HEK293 (cell line): ENCODE measurements around the gene PPARD.
A peak's percentile ranks its signal among the peaks of the same experiment; 100 is the strongest.

ENCODE experiments used
- CTCF ChIA-PET: fragments of 350-600 bp; formaldehyde crosslinking; extraction: SDS; loops from one replicate; lab custom pipeline; 2021; ENCODE audit warnings: antibody characterized with exemption; lab: Yijun Ruan, JAX
- POLR2A ChIA-PET: fragments of 300-600 bp; formaldehyde crosslinking; extraction: SDS; loops from one replicate; lab custom pipeline; 2020; ENCODE audit warnings: antibody characterized with exemption, inconsistent platforms; lab: Yijun Ruan, JAX
- H3K27ac ChIP-seq: fragments of 200-500 bp; sonication (Bioruptor generic); 2 replicates; pipeline ENCODE4 v1.5.1; 2014; ENCODE audit warnings: low read depth, low read length, control low read depth, inconsistent platforms; ENCODE audit errors: extremely low read depth
- H3K36me3 ChIP-seq, 2 experiments: fragments of 200-500 bp in 1 of 2; sonication (Bioruptor generic) in 1 of 2; 1 replicate in 1 of 2; 2 replicates in 1 of 2; pipeline ENCODE4 v1.5.1; 2014 to 2017; ENCODE audit warnings: inconsistent platforms in 2 of 2, low read length in 2 of 2; ENCODE audit not compliant: control insufficient read depth in 2 of 2, insufficient read depth in 1 of 2
- H3K4me1 ChIP-seq: fragments of 200-500 bp; sonication (Bioruptor generic); 2 replicates; pipeline ENCODE4 v1.5.1; 2014; ENCODE audit warnings: mild to moderate bottlenecking, low read length, inconsistent platforms; ENCODE audit not compliant: control insufficient read depth, insufficient read depth
- H3K4me3 ChIP-seq: 2 replicates; pipeline ENCODE4 v1.5.1; 2011; ENCODE audit warnings: low read depth, mild to moderate bottlenecking, control low read depth, low read length, moderate library complexity
- H3K9me3 ChIP-seq: fragments of 200-500 bp; sonication (Bioruptor generic); 2 replicates; pipeline ENCODE4 v1.5.1; 2014; ENCODE audit warnings: low read depth, low read length, inconsistent platforms; ENCODE audit not compliant: control insufficient read depth, insufficient read depth
- BCL6B ChIP-seq: fragments of 450-650 bp; formaldehyde crosslinking; IDR thresholded peaks from 2 replicates; pipeline ENCODE4 v1.5.1; 2017; ENCODE audit warnings: missing biosample characterization, missing genetic modification characterization
- MEIS1 ChIP-seq: sonication (generic); formaldehyde crosslinking; IDR thresholded peaks from 2 replicates; pipeline ENCODE4 v1.8.1; 2022; ENCODE audit warnings: missing genetic modification reagents, mild to moderate bottlenecking, borderline replicate concordance
- OSR2 ChIP-seq: fragments of 450-650 bp; formaldehyde crosslinking; IDR thresholded peaks from 2 replicates; pipeline ENCODE4 v1.5.1; 2016; ENCODE audit warnings: missing biosample characterization, missing genetic modification characterization
- SCRT1 ChIP-seq: fragments of 450-650 bp; formaldehyde crosslinking; IDR thresholded peaks from 2 replicates; pipeline ENCODE4 v1.5.1; 2016; ENCODE audit warnings: missing biosample characterization, missing genetic modification characterization, borderline replicate concordance
- SCRT2 ChIP-seq: fragments of 450-650 bp; formaldehyde crosslinking; IDR thresholded peaks from 2 replicates; pipeline ENCODE4 v1.5.1; 2016; ENCODE audit warnings: missing biosample characterization, missing genetic modification characterization
- ZBTB17 ChIP-seq: fragments of 450-650 bp; formaldehyde crosslinking; IDR thresholded peaks from 2 replicates; pipeline ENCODE4 v1.5.1; 2016; ENCODE audit warnings: missing biosample characterization, missing genetic modification characterization
- ZBTB8A ChIP-seq: fragments of 450-650 bp; formaldehyde crosslinking; IDR thresholded peaks from 2 replicates; pipeline ENCODE4 v1.5.1; 2016; ENCODE audit warnings: missing biosample characterization, missing genetic modification characterization
- ZFHX2 ChIP-seq: fragments of 450-650 bp; formaldehyde crosslinking; conservative IDR thresholded peaks from 2 replicates; pipeline ENCODE4 v1.5.1; 2016; ENCODE audit warnings: missing biosample characterization, missing genetic modification characterization
- ZNF138 ChIP-seq: fragments of 450-650 bp; formaldehyde crosslinking; IDR thresholded peaks from 2 replicates; pipeline ENCODE4 v1.5.1; 2016; ENCODE audit warnings: missing biosample characterization, missing genetic modification characterization, borderline replicate concordance
- ZNF157 ChIP-seq: fragments of 450-650 bp; formaldehyde crosslinking; IDR thresholded peaks from 2 replicates; pipeline ENCODE4 v1.5.1; 2016; ENCODE audit warnings: missing biosample characterization, missing genetic modification characterization
- ZNF16 ChIP-seq: fragments of 450-650 bp; formaldehyde crosslinking; IDR thresholded peaks from 2 replicates; pipeline ENCODE4 v1.5.1; 2016; ENCODE audit warnings: low read depth, missing biosample characterization, missing genetic modification characterization
- ZNF18 ChIP-seq: fragments of 450-650 bp; formaldehyde crosslinking; IDR thresholded peaks from 2 replicates; pipeline ENCODE4 v1.5.1; 2016; ENCODE audit warnings: missing biosample characterization, missing genetic modification characterization
- ZNF184 ChIP-seq: fragments of 450-650 bp; IDR thresholded peaks from 2 replicates; pipeline ENCODE4 v1.5.1; 2018; ENCODE audit warnings: missing biosample characterization, mild to moderate bottlenecking, missing genetic modification characterization
- ZNF202 ChIP-seq: fragments of 450-650 bp; formaldehyde crosslinking; IDR thresholded peaks from 2 replicates; pipeline ENCODE4 v1.5.1; 2016; ENCODE audit warnings: missing biosample characterization, missing genetic modification characterization, borderline replicate concordance
- ZNF302 ChIP-seq: fragments of 450-650 bp; formaldehyde crosslinking; IDR thresholded peaks from 2 replicates; pipeline ENCODE4 v1.5.1; 2016; ENCODE audit warnings: missing biosample characterization, missing genetic modification characterization, low read depth
- ZNF335 ChIP-seq: fragments of 450-650 bp; formaldehyde crosslinking; conservative IDR thresholded peaks from 2 replicates; pipeline ENCODE4 v1.5.1; 2016; ENCODE audit warnings: missing biosample characterization, missing genetic modification characterization
- ZNF37A ChIP-seq: fragments of 450-650 bp; IDR thresholded peaks from 2 replicates; pipeline ENCODE4 v1.5.1; 2018; ENCODE audit warnings: missing biosample characterization, missing genetic modification characterization
- ZNF404 ChIP-seq: fragments of 450-650 bp; formaldehyde crosslinking; IDR thresholded peaks from 2 replicates; pipeline ENCODE4 v1.5.1; 2017; ENCODE audit warnings: missing biosample characterization, missing genetic modification characterization
- ZNF513 ChIP-seq: fragments of 450-650 bp; IDR thresholded peaks from 2 replicates; pipeline ENCODE4 v1.5.1; 2018; ENCODE audit warnings: missing biosample characterization, missing genetic modification characterization
- ZNF549 ChIP-seq: fragments of 450-650 bp; IDR thresholded peaks from 2 replicates; pipeline ENCODE4 v1.5.1; 2018; ENCODE audit warnings: missing biosample characterization, missing genetic modification characterization, mild to moderate bottlenecking, inconsistent platforms, moderate library complexity
- ZNF558 ChIP-seq: fragments of 450-650 bp; formaldehyde crosslinking; IDR thresholded peaks from 2 replicates; pipeline ENCODE4 v1.5.1; 2016; ENCODE audit warnings: missing biosample characterization, missing genetic modification characterization
- ZNF580 ChIP-seq: fragments of 450-650 bp; formaldehyde crosslinking; IDR thresholded peaks from 2 replicates; pipeline ENCODE4 v1.5.1; 2016; ENCODE audit warnings: missing biosample characterization, missing genetic modification characterization
- ZNF621 ChIP-seq: fragments of 450-650 bp; formaldehyde crosslinking; IDR thresholded peaks from 2 replicates; pipeline ENCODE4 v1.5.1; 2017; ENCODE audit warnings: missing biosample characterization, missing genetic modification characterization
- ZNF624 ChIP-seq: fragments of 450-650 bp; formaldehyde crosslinking; IDR thresholded peaks from 2 replicates; pipeline ENCODE4 v1.5.1; 2017; ENCODE audit warnings: missing biosample characterization, missing genetic modification characterization
- ZNF629 ChIP-seq: fragments of 450-650 bp; formaldehyde crosslinking; IDR thresholded peaks from 2 replicates; pipeline ENCODE4 v1.5.1; 2017; ENCODE audit warnings: missing biosample characterization, missing genetic modification characterization
- ZNF664 ChIP-seq: fragments of 450-650 bp; formaldehyde crosslinking; IDR thresholded peaks from 2 replicates; pipeline ENCODE4 v1.5.1; 2016; ENCODE audit warnings: missing biosample characterization, missing genetic modification characterization
- ZNF692 ChIP-seq: fragments of 450-650 bp; formaldehyde crosslinking; IDR thresholded peaks from 2 replicates; pipeline ENCODE4 v1.5.1; 2016; ENCODE audit warnings: missing biosample characterization, missing genetic modification characterization
- ZNF747 ChIP-seq: fragments of 450-650 bp; formaldehyde crosslinking; IDR thresholded peaks from 2 replicates; pipeline ENCODE4 v1.5.1; 2016; ENCODE audit warnings: missing biosample characterization, missing genetic modification characterization
- ZNF791 ChIP-seq: fragments of 450-650 bp; formaldehyde crosslinking; IDR thresholded peaks from 2 replicates; pipeline ENCODE4 v1.5.1; 2016; ENCODE audit warnings: missing biosample characterization, missing genetic modification characterization
- ZNF792 ChIP-seq: fragments of 450-650 bp; formaldehyde crosslinking; IDR thresholded peaks from 2 replicates; pipeline ENCODE4 v1.5.1; 2016; ENCODE audit warnings: missing biosample characterization, missing genetic modification characterization

The PPARD gene

GRCh38 chr6:35453236-35453635 lies 110.9 kb downstream of the PPARD start:
- H3K27ac ChIP-seq = no peak overlapping the region
- CTCF ChIA-PET = interaction anchor here (0.7 to 10.3 kb wide), 8 partner anchors 14 to 867 kb away, joined by 3 to 149 read pairs (median 4); partner anchors contain the start of genes PPARD and RPL10A
- H3K4me3 ChIP-seq = peak overlapping the region; percentile 78
- peaks cover 4 to 27% of the 10 kb centered on the region in 2 experiments; a peak in 2 of 3 replicates for H3K36me3 ChIP-seq
- POLR2A ChIA-PET = interaction anchor here (0.7 to 5.8 kb wide), 5 partner anchors 17 to 194 kb away, joined by 3 to 56 read pairs (median 7); partner anchors contain the start of genes RPL10A and ZNF76
- H3K4me1 ChIP-seq = peaks cover 23% of the 10 kb centered on the region
- TF ChIP-seq ZNF18 = no peak
- TF ChIP-seq ZNF157 (tag by site-specific recombination) = no peak
- 0 out of 2 replicates have a peak, but pooled peaks have one; percentile 4 for TF ChIP-seq ZFHX2 (tag by site-specific recombination)
- TF ChIP-seq ZNF335 (tag by site-specific recombination) = peak; percentile 45
- H3K9me3 ChIP-seq = no peaks in the 10 kb centered on the region

GRCh38 chr6:35454391-35455110 lies 112.2 kb downstream of the PPARD start:
- no peak overlapping the region for H3K4me3 ChIP-seq
- CTCF ChIA-PET = interaction anchor here (0.6 to 10.3 kb wide), 6 partner anchors 13 to 573 kb away, joined by 3 to 149 read pairs (median 4); partner anchors contain the start of genes MAPK14, PPARD and RPL10A
- no peak for TF ChIP-seq ZNF621
- no peak for TF ChIP-seq BCL6B (tag by site-specific recombination)
- peak; percentile 98 for TF ChIP-seq SCRT2
- 0 out of 2 replicates have a peak, but pooled peaks have one; percentile 3 for TF ChIP-seq ZNF558 (tag by site-specific recombination)
- no peak for TF ChIP-seq ZNF404 (tag by site-specific recombination)
- peak; percentile 22; the same call in 1 of the 2 replicates for TF ChIP-seq OSR2 (tag by site-specific recombination)
- no peak for TF ChIP-seq ZNF580 (tag by site-specific recombination)
- TF ChIP-seq ZNF37A = no peak
- TF ChIP-seq ZNF629 (tag by site-specific recombination) = no peak
- TF ChIP-seq ZNF138 (tag by site-specific recombination) = no peak
- TF ChIP-seq ZNF513 (tag by site-specific recombination) = no peak
- TF ChIP-seq ZNF747 (tag by site-specific recombination) = no peak
- TF ChIP-seq ZNF792 (tag by site-specific recombination) = no peak
- no peak for TF ChIP-seq ZBTB8A (tag by site-specific recombination)
- no peak for TF ChIP-seq ZNF624
- peak; percentile 94 for TF ChIP-seq SCRT1 (tag by site-specific recombination)
- TF ChIP-seq ZNF791 (tag by site-specific recombination) = no peak
- no peak for TF ChIP-seq ZNF184 (tag by site-specific recombination)
- no peak for TF ChIP-seq ZNF549
- TF ChIP-seq ZNF664 (tag by site-specific recombination) = no peak
- no peak for TF ChIP-seq MEIS1 (CRISPR knock-in tag)
- TF ChIP-seq ZNF302 (tag by site-specific recombination) = no peak
- TF ChIP-seq ZNF16 (tag by site-specific recombination) = no peak
- TF ChIP-seq ZNF202 (tag by site-specific recombination) = no peak
- TF ChIP-seq ZNF692 = no peak
- TF ChIP-seq ZBTB17 (tag by site-specific recombination) = no peak

More at GRCh38 chr6:35454391-35455110, 112.2 kb downstream of the PPARD start:
- Histone ChIP-seq H3K4me1 (peaks cover 23% of the 10 kb centered on the region), H3K36me3 (peaks cover 14 to 38% of the 10 kb centered on the region in 2 experiments), H3K9me3 (no peaks in the 10 kb centered on the region), H3K27ac (peak overlapping the region; percentile 27)
- POLR2A ChIA-PET = interaction anchor here (1.1 to 5.8 kb wide), 2 partner anchors 15 to 17 kb away, joined by 3 to 56 read pairs; partner anchors contain the start of gene RPL10A
